Embryonic facial prominence (tissue), 1 donor: Measurements from ENCODE around the gene SARDH.
"Not testable (repeated sequence)": the region's sequence is repeated elsewhere in the genome, so short reads cannot be mapped to it uniquely, and the experiment has no call there.

Experiments used
- DNase-seq: peaks from one replicate; pipeline ENCODE4 v3.0.0-alpha.2; 2016; ENCODE audit errors: extremely low spot score

SARDH gene

GRCh38 chr9:133685653-133686609 lies 52.2 kb downstream of the SARDH start:
- DNase-seq: no peak

- no peak for DNase-seq
Measured at GRCh38 chr9:133684936-133685361, 53.2 kb downstream of the SARDH start.

GRCh38 chr9:133684121-133684935 lies 53.8 kb downstream of the SARDH start:
- DNase-seq: no peak

GRCh38 chr9:133683586-133684120 lies 54.5 kb downstream of the SARDH start:
- no peak for DNase-seq

- DNase-seq: no peak
Measured at GRCh38 chr9:133682818-133683585, 55.1 kb downstream of the SARDH start.

- DNase-seq: no peak
Measured at GRCh38 chr9:133681658-133682306, 56.4 kb downstream of the SARDH start.

GRCh38 chr9:133680976-133681657 lies 57.0 kb downstream of the SARDH start:
- no peak for DNase-seq

- no peak for DNase-seq
Measured at GRCh38 chr9:133680250-133680975, 57.7 kb downstream of the SARDH start.

GRCh38 chr9:133679466-133680061 lies 58.6 kb downstream of the SARDH start:
- no peak for DNase-seq

GRCh38 chr9:133679056-133679455 lies 59.1 kb downstream of the SARDH start:
- DNase-seq: no peak

GRCh38 chr9:133677126-133678010 lies 60.8 kb downstream of the SARDH start:
- DNase-seq: no peak

- no peak for DNase-seq
Measured at GRCh38 chr9:133676450-133676849, 61.7 kb downstream of the SARDH start.

- not testable (repeated sequence) for DNase-seq
Measured at GRCh38 chr9:133675796-133676195, 62.4 kb downstream of the SARDH start.

GRCh38 chr9:133674091-133674490 lies 64.1 kb downstream of the SARDH start:
- no peak for DNase-seq

- no peak for DNase-seq
Measured at GRCh38 chr9:133673258-133673655, 64.9 kb downstream of the SARDH start.

- no peak for DNase-seq
Measured at GRCh38 chr9:133672503-133673257, 65.5 kb downstream of the SARDH start.

- no peak for DNase-seq
Measured at GRCh38 chr9:133671371-133671770, 66.8 kb downstream of the SARDH start.

GRCh38 chr9:133670466-133670865 lies 67.7 kb downstream of the SARDH start:
- no peak for DNase-seq
